Cardiac fibroblast (primary cell): ENCODE data around the gene TSN.

Experiments used
- DNase-seq, 2 donors: peaks; one replicate each; pipeline versions ENCODE4 v3.0.0 to v3.0.0-alpha.2; 2010; ENCODE audit warnings: low read depth in 2 of 2
- H3K4me3 ChIP-seq, 2 donors: replicated peaks in 1 of 2; 1 replicate in 1 of 2; 2 replicates in 1 of 2; pipeline ENCODE4 v1.5.1; 2011; ENCODE audit warnings: low read depth in 2 of 2, low read length in 2 of 2, mild to moderate bottlenecking in 2 of 2, moderate library complexity in 1 of 2
- CTCF ChIP-seq: IDR thresholded peaks from one replicate; pipeline ENCODE4 v1.5.1; 2011; ENCODE audit warnings: low read depth, mild to moderate bottlenecking, low read length, inconsistent platforms

The TSN gene

GRCh38 chr2:121716126-121716525 lies 39.3 kb upstream of the TSN start:
- TF ChIP-seq CTCF = no peak
- no peak for DNase-seq
- H3K4me3 ChIP-seq = no peak overlapping the region

DNA sequence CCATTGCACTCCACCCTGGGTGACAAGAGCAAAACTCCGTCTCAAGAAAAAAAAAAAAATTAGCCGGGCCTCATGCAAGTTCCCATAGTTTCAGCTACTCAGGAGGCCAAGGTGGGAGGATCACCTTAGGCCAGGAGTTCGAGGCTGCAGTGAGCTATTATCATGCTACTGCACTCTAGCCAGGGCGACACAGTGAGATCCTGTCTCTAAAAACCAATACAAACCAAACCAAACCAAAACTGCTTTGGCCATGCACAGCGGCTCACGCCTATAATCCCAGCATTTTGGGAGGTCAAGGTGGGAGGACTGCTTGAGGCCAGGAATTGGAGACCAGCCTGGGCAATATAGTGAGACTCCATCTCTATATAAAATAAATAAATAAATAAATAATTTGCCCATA lies 37.9 kb upstream of the TSN start:
- TF ChIP-seq CTCF = no peak
- H3K4me3 ChIP-seq = no peak overlapping the region
- no peak for DNase-seq

GRCh38 chr2:121721926-121722325 lies 33.5 kb upstream of the TSN start:
- TF ChIP-seq CTCF = no peak
- peak; percentile 61 to 96 for DNase-seq
- H3K4me3 ChIP-seq = no peak overlapping the region

- TF ChIP-seq CTCF = no peak
- peak; percentile 17 to 91 for DNase-seq
Observed at GRCh38 chr2:121722479-121722878, 33.0 kb upstream of the TSN start.

DNA sequence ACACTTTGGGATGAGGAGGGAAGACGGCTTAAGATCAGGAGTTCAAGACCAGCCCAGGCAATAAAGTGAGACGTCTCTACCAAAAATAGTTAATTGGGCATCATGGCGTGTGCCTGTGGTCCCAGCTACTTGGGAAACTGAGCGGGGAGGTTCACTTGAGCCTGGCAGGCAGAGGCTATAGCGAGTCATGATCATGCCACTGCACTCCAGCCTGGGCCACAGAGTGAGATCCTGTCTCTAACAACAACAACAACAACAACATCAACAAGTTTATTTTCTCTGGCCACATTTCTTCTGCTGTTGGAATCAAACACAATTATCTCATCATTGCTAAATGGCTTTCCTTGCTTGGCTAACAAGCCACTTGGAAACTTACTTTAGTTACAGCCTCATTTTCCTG lies 32.1 kb upstream of the TSN start:
- H3K4me3 ChIP-seq = no peak overlapping the region

More at GRCh38 chr2:121722479-121722878, 33.0 kb upstream of the TSN start:
- H3K4me3 ChIP-seq = no peak overlapping the region

GRCh38 chr2:121727332-121727731 lies 28.1 kb upstream of the TSN start:
- no peak for TF ChIP-seq CTCF
- no peak overlapping the region for H3K4me3 ChIP-seq
- DNase-seq = no peak

More for the DNA sequence above, 32.1 kb upstream of the TSN start:
- no peak for TF ChIP-seq CTCF
- DNase-seq = peak in 1 of 2 donors; percentile 19

- no peak overlapping the region for H3K4me3 ChIP-seq
- no peak for TF ChIP-seq CTCF
- no peak for DNase-seq
Observed at GRCh38 chr2:121727950-121728349, 27.5 kb upstream of the TSN start.
